Hematopoietic multipotent progenitor cell treated with erythropoietin and hydrocortisone succinate and interleukin-3 and kit ligand, for 8 days (in vitro differentiated cells): ENCODE data around the gene CRELD1.
A peak's percentile ranks its signal among the peaks of the same experiment; 100 is the strongest.
"Not testable (repeated sequence)": the region's sequence is repeated elsewhere in the genome, so short reads cannot be mapped to it uniquely, and the experiment has no call there.

Source experiments
- DNase-seq: peaks from one replicate; pipeline ENCODE4 v3.0.0-alpha.2; 2015

CRELD1 gene

GRCh38 chr3:9933561-9934234 lies at the start of gene CRELD1:
CRELD1 (plus strand) TSS chr3:9933834; CDS start chr3:9934439, 605 bp downstream.
- DNase-seq, result peak; percentile 96

GRCh38 chr3:9884555-9885165 lies 49.0 kb upstream of the CRELD1 start:
- DNase-seq, result peak; percentile 66

GRCh38 chr3:9886328-9886727 lies 47.3 kb upstream of the CRELD1 start:
- no peak for DNase-seq

GRCh38 chr3:9887480-9887879 lies 46.2 kb upstream of the CRELD1 start:
- DNase-seq, result peak; percentile 27

- DNase-seq, result no peak
These were observed 45.1 kb upstream of the CRELD1 start for GRCh38 chr3:9888540-9888939.

GRCh38 chr3:9889405-9889804 lies 44.2 kb upstream of the CRELD1 start:
- no peak for DNase-seq

GRCh38 chr3:9890249-9891071 lies 43.2 kb upstream of the CRELD1 start, which contains the start of gene JAGN1:
JAGN1 (plus strand) TSS chr3:9890610; CDS start chr3:9890723, 113 bp downstream.
- DNase-seq, result peak; percentile 89

GRCh38 chr3:9891072-9891622 lies 42.5 kb upstream of the CRELD1 start:
- no peak for DNase-seq

GRCh38 chr3:9893739-9894138 lies 39.9 kb upstream of the CRELD1 start:
- DNase-seq, result no peak

- DNase-seq, result not testable (repeated sequence)
These were observed 37.9 kb upstream of the CRELD1 start for GRCh38 chr3:9895715-9896114.

- DNase-seq, result not testable (repeated sequence)
These were observed 36.8 kb upstream of the CRELD1 start for GRCh38 chr3:9896755-9897407.

GRCh38 chr3:9897408-9898372 lies 35.9 kb upstream of the CRELD1 start:
- DNase-seq, result peak; percentile 60

GRCh38 chr3:9898467-9899241 lies 35.0 kb upstream of the CRELD1 start:
- DNase-seq, result no peak

GRCh38 chr3:9899289-9899791 lies 34.3 kb upstream of the CRELD1 start:
- DNase-seq, result no peak

GRCh38 chr3:9900965-9901415 lies 32.6 kb upstream of the CRELD1 start:
- DNase-seq, result not testable (repeated sequence)

GRCh38 chr3:9901967-9902366 lies 31.7 kb upstream of the CRELD1 start:
- no peak for DNase-seq

GRCh38 chr3:9902372-9903237 lies 31.0 kb upstream of the CRELD1 start, which contains the start of gene IL17RE:
IL17RE (plus strand) TSS chr3:9902848; CDS start chr3:9902933, 85 bp downstream.
- DNase-seq, result peak; percentile 40

- no peak for DNase-seq
These were observed 30.4 kb upstream of the CRELD1 start for GRCh38 chr3:9903238-9903624.

GRCh38 chr3:9903904-9904303 lies 29.7 kb upstream of the CRELD1 start:
- DNase-seq, result no peak
